K562 (cell line): ENCODE data around the gene GUCY2D.

Experiments used
- CHD4 ChIP-seq: fragments of 200-600 bp; sonication (generic); IDR thresholded peaks from 3 replicates; pipeline ENCODE4 v1.6.1; 2012; ENCODE audit warnings: low read depth, mild to moderate bottlenecking, mixed read lengths, low read length, inconsistent platforms; ENCODE audit not compliant: insufficient read depth, insufficient replicate concordance, poor library complexity, severe bottlenecking
- ETV6 ChIP-seq, 3 experiments: fragments of 150-350 bp in 1 of 3; sonication (generic) in 1 of 3; formaldehyde crosslinking in 1 of 3; IDR thresholded peaks; 2 replicates each; pipeline versions ENCODE4 v1.6.1 to v1.8.0; 2014 to 2022; ENCODE audit warnings: borderline replicate concordance in 2 of 3, low read depth in 2 of 3, antibody characterized with exemption in 1 of 3, low read length in 1 of 3, mild to moderate bottlenecking in 1 of 3, missing genetic modification reagents in 1 of 3
- FOXK1 ChIP-seq: sonication (generic); formaldehyde crosslinking; IDR thresholded peaks from 2 replicates; pipeline ENCODE4 v1.8.0; 2022; ENCODE audit warnings: missing genetic modification reagents, mild to moderate bottlenecking, borderline replicate concordance
- HMBOX1 ChIP-seq: sonication (generic); IDR thresholded peaks from 2 replicates; pipeline ENCODE4 v1.6.1; 2016
- RAD51 ChIP-seq: fragments of 450-650 bp; IDR thresholded peaks from 2 replicates; pipeline ENCODE4 v1.7.1; 2016; ENCODE audit warnings: low read depth, mild to moderate bottlenecking, borderline replicate concordance
- RB1 ChIP-seq: fragments of 450-650 bp; IDR thresholded peaks from 2 replicates; pipeline ENCODE4 v1.6.1; 2017; ENCODE audit warnings: low read depth, mild to moderate bottlenecking
- TF ChIP-seq, protein P1 (sequence below), 3 experiments: IDR thresholded peaks in 2 of 3; conservative IDR thresholded peaks in 1 of 3; 2 replicates each; pipeline ENCODE4 v1.5.1; 2011 to 2012; ENCODE audit warnings: low read length in 3 of 3, mild to moderate bottlenecking in 3 of 3, control low read depth in 2 of 3, improper control_type of control experiment in 1 of 3, inconsistent platforms in 1 of 3, low read depth in 1 of 3, mixed read lengths in 1 of 3, moderate library complexity in 1 of 3; ENCODE audit not compliant: insufficient read depth in 2 of 3
- TF ChIP-seq, protein P2 (sequence below): fragments of 250-450 bp; sonication (Bioruptor Pico); IDR thresholded peaks from 2 replicates; pipeline ENCODE4 v1.5.0; 2020; ENCODE audit warnings: mild to moderate bottlenecking, borderline replicate concordance

GRCh38 chr17:8057691-8058114 is 55.3 kb downstream of the GUCY2D start:
- TF ChIP-seq, protein P1, sequence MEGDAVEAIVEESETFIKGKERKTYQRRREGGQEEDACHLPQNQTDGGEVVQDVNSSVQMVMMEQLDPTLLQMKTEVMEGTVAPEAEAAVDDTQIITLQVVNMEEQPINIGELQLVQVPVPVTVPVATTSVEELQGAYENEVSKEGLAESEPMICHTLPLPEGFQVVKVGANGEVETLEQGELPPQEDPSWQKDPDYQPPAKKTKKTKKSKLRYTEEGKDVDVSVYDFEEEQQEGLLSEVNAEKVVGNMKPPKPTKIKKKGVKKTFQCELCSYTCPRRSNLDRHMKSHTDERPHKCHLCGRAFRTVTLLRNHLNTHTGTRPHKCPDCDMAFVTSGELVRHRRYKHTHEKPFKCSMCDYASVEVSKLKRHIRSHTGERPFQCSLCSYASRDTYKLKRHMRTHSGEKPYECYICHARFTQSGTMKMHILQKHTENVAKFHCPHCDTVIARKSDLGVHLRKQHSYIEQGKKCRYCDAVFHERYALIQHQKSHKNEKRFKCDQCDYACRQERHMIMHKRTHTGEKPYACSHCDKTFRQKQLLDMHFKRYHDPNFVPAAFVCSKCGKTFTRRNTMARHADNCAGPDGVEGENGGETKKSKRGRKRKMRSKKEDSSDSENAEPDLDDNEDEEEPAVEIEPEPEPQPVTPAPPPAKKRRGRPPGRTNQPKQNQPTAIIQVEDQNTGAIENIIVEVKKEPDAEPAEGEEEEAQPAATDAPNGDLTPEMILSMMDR (IDR thresholded peaks at IDR 0.05 in 2 of 3, conservative IDR thresholded peaks at IDR 0.05 in 1 of 3; ENCODE audit: insufficient read depth in 2 of 3, low read depth in 1 of 3, low read length in 3 of 3) = peak; percentile 75 to 80 (median 78)
- TF ChIP-seq CHD4 (no peak), RAD51 (no peak), FOXK1 (CRISPR knock-in tag) (no peak), RB1 (no peak), HMBOX1 (no peak), ETV6 (IDR thresholded peaks at IDR 0.05; ENCODE audit: borderline replicate concordance in 1 of 2, low read depth in 2 of 2, low read length in 1 of 2) (no peak), ETV6 (CRISPR knock-in tag; IDR thresholded peaks at IDR 0.05; ENCODE audit: borderline replicate concordance) (no peak)
- TF ChIP-seq, protein P2, sequence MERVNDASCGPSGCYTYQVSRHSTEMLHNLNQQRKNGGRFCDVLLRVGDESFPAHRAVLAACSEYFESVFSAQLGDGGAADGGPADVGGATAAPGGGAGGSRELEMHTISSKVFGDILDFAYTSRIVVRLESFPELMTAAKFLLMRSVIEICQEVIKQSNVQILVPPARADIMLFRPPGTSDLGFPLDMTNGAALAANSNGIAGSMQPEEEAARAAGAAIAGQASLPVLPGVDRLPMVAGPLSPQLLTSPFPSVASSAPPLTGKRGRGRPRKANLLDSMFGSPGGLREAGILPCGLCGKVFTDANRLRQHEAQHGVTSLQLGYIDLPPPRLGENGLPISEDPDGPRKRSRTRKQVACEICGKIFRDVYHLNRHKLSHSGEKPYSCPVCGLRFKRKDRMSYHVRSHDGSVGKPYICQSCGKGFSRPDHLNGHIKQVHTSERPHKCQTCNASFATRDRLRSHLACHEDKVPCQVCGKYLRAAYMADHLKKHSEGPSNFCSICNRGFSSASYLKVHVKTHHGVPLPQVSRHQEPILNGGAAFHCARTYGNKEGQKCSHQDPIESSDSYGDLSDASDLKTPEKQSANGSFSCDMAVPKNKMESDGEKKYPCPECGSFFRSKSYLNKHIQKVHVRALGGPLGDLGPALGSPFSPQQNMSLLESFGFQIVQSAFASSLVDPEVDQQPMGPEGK (CRISPR knock-in tag) = no peak
